Retinal pigment epithelial cell (primary cell): ENCODE results near the gene TYK2.
A peak's percentile ranks its signal among the peaks of the same experiment; 100 is the strongest.
"Not testable (repeated sequence)": the region's sequence is repeated elsewhere in the genome, so short reads cannot be mapped to it uniquely, and the experiment has no call there.

ENCODE experiments used
- DNase-seq: peaks from one replicate; pipeline ENCODE4 v3.0.0-alpha.2; 2010; ENCODE audit warnings: low read depth
- H3K4me3 ChIP-seq: 2 replicates; pipeline ENCODE4 v1.5.1; 2011; ENCODE audit warnings: mild to moderate bottlenecking, low read length, control low read depth, moderate library complexity
- CTCF ChIP-seq: conservative IDR thresholded peaks from 2 replicates; pipeline ENCODE4 v1.5.1; 2011; ENCODE audit warnings: low read depth, low read length, control low read depth, inconsistent platforms

Gene TYK2

GRCh38 chr19:10417541-10418234 lies 37.3 kb upstream of the TYK2 start:
- H3K4me3 ChIP-seq, result no peak overlapping the region
- no peak for DNase-seq
- TF ChIP-seq CTCF, result no peak

DNA sequence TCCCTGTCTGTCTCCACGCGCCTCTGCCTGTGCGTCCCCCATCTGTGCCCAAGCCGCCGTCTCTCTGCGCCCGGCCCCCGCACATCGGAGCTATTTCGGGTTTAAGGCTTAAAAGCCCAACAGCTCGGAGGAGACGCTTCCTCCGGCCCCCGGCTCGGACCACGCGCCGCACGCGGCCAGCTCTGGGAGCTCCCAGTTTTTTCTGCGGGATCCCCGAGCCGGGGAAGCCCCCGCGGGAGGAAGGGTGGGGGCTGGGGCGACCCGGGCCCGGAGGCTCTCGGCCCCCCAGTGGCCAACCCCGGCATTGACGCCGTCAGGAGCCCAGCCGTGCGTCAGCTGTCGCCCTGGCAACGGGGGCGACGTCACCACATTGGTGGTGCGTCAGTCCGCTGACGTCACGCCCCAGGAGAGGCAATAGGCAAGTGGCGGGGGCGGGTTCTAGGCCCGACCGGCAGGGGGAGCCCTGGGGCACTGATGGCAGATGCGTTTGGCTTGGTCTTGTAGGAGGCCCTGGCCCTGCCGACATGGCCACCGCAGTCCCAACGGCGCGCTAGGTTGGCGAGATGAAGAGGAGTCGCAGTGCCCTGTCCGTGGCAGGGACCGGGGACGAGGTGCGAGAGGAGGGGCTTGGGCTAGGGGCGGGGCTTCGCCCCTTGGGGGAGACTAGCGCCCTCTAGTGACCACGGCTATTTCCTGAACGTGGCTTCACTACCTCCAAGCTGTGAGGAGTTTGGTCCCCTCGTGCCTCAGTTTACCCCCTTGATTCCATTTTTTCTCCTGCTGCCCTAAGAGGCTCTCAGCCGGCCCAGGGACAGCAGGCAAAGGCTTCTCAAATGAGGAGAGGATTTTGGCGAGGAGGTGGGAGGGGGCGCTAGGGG lies 36.2 kb upstream of the TYK2 start:
- peak; percentile 69 for TF ChIP-seq CTCF
- H3K4me3 ChIP-seq, result peak overlapping the region; percentile 51
- no peak for DNase-seq

GRCh38 chr19:10416083-10416379 lies 35.7 kb upstream of the TYK2 start:
- TF ChIP-seq CTCF, result no peak
- DNase-seq, result no peak
- peak overlapping the region; percentile 51 for H3K4me3 ChIP-seq

- no peak for TF ChIP-seq CTCF
- H3K4me3 ChIP-seq, result no peak overlapping the region
- no peak for DNase-seq
Measured at GRCh38 chr19:10412257-10412977, 32.0 kb upstream of the TYK2 start.

DNA sequence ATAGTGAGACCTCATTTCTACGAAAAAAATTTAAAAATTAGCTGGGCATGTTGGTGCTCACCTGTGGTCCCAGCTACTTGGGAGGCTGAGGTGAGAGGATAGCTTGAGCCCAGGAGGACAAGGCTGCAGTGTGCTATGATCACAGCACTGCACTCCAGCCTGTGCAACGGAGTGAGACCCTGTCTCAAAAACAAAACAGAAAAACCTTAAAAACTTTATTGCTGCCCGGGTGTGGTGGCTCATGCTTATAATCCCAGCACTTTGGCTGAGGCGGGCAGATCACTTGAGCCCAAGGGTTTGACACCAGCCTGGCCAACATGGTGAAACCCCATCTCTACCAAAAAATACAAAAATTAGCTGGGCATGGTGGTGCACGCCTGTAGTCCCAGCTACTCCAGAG lies 30.9 kb upstream of the TYK2 start:
- not testable (repeated sequence) for H3K4me3 ChIP-seq, DNase-seq

DNA sequence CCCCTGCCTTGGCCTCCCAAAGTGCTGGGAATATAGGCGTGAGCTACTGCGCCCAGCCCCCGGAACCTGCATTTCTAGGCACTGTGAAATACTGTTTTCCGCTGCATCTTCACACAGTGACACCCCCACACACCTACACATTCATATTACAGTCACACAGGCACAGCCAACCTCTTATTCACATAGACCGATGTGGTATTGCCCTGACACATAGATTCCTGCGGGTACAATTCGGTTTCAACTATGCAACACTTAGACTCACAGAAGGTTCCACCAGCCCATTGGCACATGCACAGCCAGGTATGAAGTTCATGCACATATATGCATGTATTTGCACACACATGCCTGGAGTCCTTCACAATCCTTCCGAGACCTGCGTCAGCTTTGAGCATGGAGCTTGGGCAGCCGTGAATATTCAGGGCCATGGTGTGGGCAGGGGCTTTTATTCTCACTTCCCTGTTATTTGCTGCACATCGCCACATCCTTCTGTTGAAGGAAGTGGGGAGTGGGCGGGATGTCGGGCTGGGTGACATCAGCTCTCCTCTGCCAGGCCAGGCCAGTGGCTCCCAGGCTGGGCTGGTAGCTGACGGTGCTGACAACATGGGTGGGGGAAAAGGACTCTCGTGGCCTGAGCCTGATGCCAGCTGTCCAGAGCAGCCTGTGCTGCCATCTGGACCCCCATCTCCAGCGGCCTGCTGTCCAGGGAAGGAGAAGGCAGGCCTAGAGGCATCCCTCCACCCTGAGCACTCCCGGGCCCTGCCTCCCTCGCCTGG lies 28.3 kb upstream of the TYK2 start:
- no peak for TF ChIP-seq CTCF
- DNase-seq, result no peak
- no peak overlapping the region for H3K4me3 ChIP-seq

DNA sequence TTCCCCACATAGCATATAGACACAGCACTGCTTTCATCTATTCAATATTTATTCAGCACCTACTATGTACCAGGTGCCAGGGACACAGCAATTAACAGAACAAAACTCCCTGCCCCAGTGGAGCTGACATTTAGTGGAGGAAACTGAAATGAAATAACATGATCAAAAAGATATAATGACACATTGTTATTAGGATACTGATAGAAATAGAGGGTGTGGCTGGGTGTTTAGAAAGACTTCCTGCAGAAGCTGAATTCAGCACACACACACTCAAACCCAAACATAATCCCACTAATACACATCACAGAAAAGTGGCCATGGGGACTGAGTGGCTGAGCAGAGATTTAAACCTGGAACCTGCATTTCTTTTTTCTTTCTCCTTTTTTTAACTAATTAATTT lies 26.7 kb upstream of the TYK2 start:
- no peak for TF ChIP-seq CTCF
- no peak for DNase-seq
- no peak overlapping the region for H3K4me3 ChIP-seq
